Right hindlimb (tissue), 1 donor: ENCODE measurements around the gene ZER1.
A peak's percentile ranks its signal among the peaks of the same experiment; 100 is the strongest.

Source experiments
- DNase-seq: peaks from one replicate; pipeline ENCODE4 v3.0.0-alpha.2; 2018

The ZER1 gene

GRCh38 chr9:128732576-128732975 is 39.2 kb downstream of the ZER1 start:
- no peak for DNase-seq

- DNase-seq: no peak
Observed at GRCh38 chr9:128731691-128732090, 40.0 kb downstream of the ZER1 start.

DNA sequence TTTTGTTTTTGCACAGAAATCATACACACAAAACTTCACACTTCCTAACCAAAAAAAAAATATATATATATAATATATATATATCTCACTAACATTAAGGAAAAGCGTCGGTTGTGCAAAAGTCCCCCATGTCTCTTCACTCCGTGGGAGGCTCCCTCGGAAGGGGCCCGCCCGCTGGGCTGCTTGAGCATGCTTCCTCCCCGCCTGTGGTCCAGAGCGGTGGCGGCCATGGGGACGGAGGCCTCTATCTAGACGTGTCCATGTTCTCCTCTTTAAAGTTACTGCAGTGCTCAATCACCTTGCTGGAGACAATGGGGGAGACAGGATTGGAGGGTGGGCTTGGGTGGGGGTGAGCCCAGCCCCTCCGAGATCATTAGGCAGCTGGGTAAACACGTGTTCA is 40.6 kb downstream of the ZER1 start:
- DNase-seq: no peak

- DNase-seq: no peak
Observed at GRCh38 chr9:128729766-128730517, 41.8 kb downstream of the ZER1 start.

DNA sequence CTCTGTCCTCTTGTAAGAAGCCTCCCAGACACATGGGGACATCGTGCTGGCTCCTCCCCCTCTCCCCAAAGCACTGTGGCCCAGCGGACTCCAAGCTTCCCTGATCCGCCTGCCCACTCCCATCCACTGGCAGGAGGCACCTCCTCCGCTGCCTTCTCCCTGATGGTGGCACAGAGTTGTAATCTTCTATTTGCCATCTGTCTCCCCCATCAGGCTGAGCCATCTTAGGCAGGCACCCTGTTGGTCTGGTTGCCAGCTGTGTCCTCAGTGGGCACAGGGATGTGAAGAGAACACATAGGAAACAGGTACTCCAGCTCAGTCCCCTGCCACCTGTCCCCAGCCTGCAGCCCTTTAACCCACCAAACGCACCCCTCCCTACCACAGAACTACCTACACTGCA is 42.4 kb downstream of the ZER1 start:
- no peak for DNase-seq

DNA sequence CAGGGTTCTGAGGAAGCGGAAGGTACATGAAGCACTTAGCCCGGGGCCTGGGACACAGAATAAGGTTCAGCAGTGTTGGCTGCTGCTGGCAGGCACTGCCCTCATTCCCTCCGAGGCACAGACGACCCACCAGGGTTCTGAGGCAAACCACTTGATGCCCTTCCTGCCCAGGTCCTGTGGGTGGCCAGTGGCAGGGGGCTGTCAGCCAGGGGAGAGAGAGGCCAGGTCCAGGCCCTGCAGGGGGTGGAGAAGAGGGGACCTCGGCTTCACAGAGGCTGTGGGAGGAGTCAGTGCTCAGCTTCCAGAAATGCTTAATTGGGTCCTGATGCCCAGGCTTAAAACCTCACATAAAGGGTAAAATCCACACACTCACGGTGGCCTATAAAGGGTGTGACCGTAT is 43.4 kb downstream of the ZER1 start:
- no peak for DNase-seq

GRCh38 chr9:128727640-128728248 is 44.0 kb downstream of the ZER1 start:
- no peak for DNase-seq

DNA sequence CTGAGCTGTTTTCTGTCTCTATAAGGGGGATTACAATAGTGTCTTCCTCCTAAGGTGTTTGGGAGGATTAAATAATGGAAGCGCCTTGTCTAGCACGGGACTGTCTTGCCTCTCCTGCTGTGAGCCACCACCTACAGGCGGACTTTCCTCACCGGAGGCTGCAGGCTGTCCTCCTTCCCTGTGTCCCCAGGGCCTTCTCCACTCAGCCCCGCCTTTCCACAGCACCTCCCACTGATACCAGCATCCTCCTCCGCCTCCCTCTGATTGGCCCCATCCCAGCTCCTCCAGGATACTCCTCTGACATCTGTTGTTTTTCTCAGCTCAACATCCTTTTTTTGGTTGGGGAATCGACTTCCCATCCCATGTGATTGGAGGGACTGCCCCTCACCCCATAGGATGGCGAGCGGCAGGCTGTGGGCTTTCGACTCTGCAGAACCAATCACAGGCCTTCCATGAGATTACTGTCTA is 46.9 kb downstream of the ZER1 start:
- DNase-seq: peak; percentile 60

DNA sequence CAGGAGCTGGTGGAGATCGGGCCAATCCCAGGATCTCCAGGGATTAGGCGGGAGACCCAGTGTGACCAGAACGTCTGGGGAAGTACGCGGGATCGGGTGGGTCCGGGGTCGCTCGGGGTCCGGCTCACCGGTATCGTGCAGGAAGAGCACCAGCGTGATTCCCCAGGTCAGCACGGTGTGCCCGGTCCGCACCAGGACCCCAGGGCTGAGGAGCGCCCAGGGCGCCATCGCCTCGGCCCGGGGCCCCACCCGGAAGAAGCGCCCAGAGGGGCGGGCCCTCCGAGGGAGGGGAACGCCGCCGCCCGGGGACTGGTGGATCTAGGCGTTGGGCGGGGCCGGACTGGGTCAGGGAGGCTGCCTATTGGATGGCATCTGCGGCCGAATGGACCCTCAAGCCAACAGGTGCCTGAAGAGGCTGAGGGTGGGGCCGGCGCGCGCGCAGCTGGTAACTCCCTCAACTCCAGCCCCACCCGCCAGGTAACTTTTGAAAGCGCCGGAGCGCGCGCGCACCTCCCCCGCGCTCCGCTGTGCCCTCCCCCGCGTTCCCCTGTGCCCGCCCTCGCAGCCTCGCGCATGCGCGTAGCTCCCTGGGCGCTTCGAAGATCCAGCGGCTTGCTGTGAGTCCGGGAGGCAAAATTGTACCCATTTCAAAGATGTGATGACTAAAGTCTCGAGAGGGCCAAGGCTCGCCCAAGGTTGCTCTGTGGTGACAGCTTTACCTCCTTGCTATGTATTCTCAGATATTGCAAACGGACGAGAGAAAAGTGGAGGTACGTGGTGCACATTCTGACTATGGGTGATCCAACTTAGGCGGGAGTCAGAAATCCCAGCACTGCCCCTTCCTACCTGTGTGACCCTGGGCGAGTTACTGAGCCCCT is 47.6 kb downstream of the ZER1 start, which contains the start of gene ZDHHC12:
Gene ZDHHC12 (minus strand): TSS at position 262 of the 878 bp plus-strand sequence. CDS start 34 bp downstream, at position 228.
- DNase-seq: peak; percentile 90

DNA sequence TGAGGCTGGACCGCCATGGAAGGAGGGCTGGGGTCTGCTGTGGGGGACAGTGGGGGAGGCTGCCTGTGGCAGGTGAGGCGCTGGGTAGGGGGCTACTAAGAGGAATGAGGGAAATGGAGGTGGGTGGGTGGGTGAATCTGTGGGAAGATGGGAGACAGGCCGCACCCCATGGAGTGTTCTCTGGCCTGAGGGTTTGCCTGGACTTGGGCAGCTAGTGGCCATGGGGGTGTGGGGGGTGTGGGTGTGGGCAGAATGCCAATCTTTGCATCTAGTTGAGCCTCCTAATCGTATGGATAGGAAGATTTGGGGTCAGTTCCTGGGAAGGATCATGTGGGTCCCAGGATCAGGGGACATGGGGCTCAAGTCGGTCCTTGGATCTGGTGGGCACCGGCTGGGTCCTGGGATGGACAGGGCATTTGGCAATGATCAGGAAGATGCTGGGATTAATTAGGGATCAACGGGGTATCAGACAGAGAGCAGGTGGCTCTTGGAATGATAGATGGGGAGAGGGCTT is 48.3 kb downstream of the ZER1 start:
- no peak for DNase-seq

GRCh38 chr9:128722380-128723351 is 49.1 kb downstream of the ZER1 start:
- no peak for DNase-seq

DNA sequence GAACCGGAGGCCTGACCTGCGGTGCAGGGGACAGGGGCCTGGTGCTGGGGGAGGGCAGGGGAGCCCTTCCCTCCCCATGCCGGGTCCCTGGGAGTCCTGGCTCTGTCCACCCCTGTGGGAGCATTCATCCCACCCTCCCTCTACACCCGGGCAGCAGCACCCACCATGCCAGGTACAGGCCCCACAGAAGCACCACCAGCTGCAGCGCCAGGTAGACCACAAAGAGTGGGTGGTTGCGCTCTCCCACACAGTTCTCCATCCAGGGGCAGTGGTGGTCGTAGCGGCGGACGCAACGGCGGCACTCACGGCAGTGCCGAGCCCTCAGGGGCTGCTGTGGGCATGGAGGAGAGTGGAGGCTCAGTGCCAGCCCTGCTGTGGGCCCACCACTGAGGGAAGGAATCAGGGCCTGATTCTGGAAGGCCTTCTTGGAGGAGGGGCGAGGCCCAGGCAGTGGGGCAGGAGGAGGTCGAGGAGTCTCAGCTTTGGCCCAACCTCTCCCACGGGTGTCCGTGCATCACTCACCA is 50.2 kb downstream of the ZER1 start:
- no peak for DNase-seq

DNA sequence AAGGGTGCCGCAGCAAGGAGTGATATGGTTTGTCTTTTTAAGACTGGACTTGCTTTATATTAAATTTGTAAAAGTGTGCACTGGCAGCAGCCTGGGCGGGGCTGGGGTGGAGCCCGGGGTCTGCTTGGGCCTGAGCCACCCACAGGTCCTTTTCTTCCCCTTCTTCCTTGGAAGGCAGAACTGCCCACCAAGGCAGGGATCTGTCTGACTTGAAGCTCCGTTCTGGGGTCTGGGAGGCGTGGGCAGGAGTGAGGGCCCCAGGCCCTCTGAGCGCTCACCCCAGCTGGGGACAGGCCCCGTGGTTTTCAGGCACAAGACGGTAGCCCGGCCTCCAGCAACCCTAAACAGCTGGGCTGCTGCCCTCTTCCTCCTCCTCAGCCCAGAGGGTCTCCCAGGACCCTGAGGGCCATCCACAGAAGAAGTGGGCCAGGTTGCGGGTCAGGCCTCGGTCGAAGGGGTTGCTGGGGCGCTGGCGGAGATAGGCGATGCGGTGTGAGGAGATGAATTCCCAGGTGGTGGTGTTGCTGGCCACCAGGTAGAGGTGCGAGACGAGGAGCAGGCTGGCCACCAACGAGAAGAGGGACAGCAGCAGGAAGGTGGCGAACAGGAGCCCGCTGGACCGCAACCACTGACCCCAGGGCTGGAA is 50.8 kb downstream of the ZER1 start:
- no peak for DNase-seq

DNA sequence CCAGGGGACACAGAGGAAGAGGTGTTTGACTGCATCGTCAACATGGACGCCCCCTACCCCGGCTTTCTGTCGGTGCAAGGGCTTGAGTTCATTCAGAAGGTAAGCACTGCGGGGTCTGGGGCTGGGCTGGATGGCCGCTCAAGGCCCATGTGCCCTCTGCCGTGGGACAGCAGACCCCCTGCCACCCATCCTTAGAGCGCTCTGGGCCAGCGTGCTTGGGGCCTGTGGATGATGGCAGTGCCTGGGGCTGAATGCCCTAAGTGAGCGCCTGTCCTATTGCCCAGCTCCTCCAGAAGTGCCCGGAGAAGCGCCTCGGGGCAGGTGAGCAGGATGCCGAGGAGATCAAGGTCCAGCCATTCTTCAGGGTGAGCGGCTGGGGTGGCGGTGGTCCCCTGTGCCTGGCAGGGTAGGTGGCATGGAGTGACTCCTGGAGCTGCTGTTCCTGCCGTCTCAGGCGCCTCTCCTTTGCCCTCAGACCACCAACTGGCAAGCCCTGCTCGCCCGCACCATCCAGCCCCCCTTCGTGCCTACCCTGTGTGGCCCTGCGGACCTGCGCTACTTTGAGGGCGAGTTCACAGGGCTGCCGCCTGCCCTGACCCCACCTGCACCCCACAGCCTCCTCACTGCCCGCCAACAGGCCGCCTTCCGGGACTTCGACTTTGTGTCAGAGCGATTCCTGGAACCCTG is 51.7 kb downstream of the ZER1 start:
- no peak for DNase-seq

- DNase-seq: no peak
Observed at GRCh38 chr9:128718475-128718874, 53.3 kb downstream of the ZER1 start.

- DNase-seq: no peak
Observed at GRCh38 chr9:128718047-128718446, 53.7 kb downstream of the ZER1 start.

DNA sequence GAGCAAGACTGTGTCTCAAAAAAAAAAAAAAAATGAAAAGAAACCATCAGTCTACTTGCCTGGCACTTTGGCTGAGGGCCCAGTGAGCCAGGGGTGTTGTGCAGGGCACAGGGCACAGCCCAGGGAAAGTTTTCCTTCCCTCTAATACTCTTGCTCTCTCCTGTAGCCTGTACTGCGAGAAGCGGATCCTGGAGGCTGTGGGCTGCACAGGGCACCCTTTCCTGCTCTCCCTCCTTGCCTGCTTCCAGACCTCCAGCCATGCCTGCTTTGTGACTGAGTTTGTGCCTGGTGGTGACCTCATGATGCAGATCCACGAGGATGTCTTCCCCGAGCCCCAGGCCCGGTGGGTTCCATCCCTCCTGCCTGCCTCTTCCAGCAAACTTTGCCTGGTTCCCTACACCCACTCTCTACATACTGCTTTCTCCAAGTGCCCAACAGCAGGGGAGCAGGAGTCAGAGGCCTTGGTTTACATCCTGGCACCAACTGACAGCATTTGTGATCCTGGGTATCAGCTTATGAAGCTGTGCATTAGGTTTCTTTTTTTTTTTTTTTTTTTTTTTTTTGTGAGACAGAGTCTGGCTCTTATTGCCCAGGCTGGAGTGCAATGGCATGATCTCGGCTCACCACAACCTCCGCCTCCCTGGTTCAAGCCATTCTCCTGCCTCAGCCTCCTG is 55.0 kb downstream of the ZER1 start:
- DNase-seq: no peak

DNA sequence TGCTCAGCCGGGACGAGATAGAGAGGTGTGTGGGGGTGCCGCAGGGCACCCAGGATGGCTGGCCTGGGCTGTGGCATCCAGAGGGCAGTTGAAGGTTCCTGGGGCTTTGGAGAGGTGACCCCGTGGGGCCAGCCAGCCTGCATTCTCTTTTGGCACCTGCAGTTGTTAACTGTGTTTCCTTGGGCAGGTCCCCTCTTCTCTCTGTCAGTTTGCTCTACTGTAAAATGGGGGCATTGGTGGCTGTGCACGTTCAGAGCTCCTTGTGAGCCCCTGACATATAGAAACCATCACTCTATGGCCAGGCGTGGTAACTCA is 56.3 kb downstream of the ZER1 start:
- peak; percentile 3 for DNase-seq

- no peak for DNase-seq
Observed at GRCh38 chr9:128714586-128715435, 56.9 kb downstream of the ZER1 start.
